ENCODE results near the gene MTPN. TPM values are rescaled to one million over a fixed set of nuclear protein-coding genes. Genes with fewer than 3 reads are reported as not detected.

Gene MTPN
- total RNA-seq, 2 experiments from 2014 or later, result 88.4 to 94.0 TPM

DNA sequence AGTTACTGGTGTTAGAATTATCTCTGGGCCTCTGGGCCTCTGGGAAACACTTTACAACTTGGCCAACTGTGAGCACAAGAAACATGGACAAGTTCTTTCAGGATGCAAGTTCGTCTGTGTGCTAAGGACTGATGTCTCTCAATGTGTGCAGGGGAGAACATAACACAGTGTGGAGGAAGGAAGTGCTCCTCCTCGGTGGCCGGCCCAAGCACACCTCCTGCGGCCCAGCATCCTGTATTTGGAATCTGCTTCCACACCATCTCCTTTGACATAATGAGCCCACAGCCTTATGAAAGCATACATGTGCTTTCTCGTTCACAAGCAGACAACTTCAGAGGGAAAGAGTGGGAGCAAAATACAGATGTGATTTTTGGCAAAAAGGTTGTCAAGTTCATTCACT lies 59.0 kb downstream of the MTPN start:
- no peaks in the 10 kb centered on the region for H3K27me3 ChIP-seq (ENCODE audit: control insufficient read depth in 1 of 2, insufficient read depth in 2 of 2, low read length in 2 of 2)
- no peaks in the 10 kb centered on the region for H3K36me3 ChIP-seq (ENCODE audit: insufficient read depth, low read length)
- Mint-ChIP-seq H3K27me3 (no peaks in the 10 kb centered on the region), H3K27ac (no peak overlapping the region), H3K9me3 (peaks cover 3% of the 10 kb centered on the region), H3K4me3 (no peak overlapping the region), H3K36me3 (ENCODE audit: low read depth) (no peaks in the 10 kb centered on the region), H3K4me1 (ENCODE audit: low read depth) (no peaks in the 10 kb centered on the region)
- H3K4me3 ChIP-seq (ENCODE audit: low read length), result no peak overlapping the region
- DNase-seq, result no peak
- TF ChIP-seq, protein P1, sequence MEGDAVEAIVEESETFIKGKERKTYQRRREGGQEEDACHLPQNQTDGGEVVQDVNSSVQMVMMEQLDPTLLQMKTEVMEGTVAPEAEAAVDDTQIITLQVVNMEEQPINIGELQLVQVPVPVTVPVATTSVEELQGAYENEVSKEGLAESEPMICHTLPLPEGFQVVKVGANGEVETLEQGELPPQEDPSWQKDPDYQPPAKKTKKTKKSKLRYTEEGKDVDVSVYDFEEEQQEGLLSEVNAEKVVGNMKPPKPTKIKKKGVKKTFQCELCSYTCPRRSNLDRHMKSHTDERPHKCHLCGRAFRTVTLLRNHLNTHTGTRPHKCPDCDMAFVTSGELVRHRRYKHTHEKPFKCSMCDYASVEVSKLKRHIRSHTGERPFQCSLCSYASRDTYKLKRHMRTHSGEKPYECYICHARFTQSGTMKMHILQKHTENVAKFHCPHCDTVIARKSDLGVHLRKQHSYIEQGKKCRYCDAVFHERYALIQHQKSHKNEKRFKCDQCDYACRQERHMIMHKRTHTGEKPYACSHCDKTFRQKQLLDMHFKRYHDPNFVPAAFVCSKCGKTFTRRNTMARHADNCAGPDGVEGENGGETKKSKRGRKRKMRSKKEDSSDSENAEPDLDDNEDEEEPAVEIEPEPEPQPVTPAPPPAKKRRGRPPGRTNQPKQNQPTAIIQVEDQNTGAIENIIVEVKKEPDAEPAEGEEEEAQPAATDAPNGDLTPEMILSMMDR (IDR thresholded peaks at IDR 0.05), result no peak
- ATAC-seq (ENCODE audit: poor library complexity), result no peak
- H3K4me1 ChIP-seq (ENCODE audit: insufficient read depth, low read length), result no peaks in the 10 kb centered on the region
- no peaks in the 10 kb centered on the region for H3K9me3 ChIP-seq (ENCODE audit: control insufficient read depth in 1 of 2, insufficient read depth in 1 of 2, low read length in 2 of 2)
- ChIA-PET CTCF (no interaction called here), POLR2A (no interaction called here)
- intact Hi-C loops (cut with DNase I, micrococcal nuclease), result no loop called here
- no peak overlapping the region for H3K27ac ChIP-seq (ENCODE audit: low read depth in 1 of 2, low read length in 2 of 2)

DNA sequence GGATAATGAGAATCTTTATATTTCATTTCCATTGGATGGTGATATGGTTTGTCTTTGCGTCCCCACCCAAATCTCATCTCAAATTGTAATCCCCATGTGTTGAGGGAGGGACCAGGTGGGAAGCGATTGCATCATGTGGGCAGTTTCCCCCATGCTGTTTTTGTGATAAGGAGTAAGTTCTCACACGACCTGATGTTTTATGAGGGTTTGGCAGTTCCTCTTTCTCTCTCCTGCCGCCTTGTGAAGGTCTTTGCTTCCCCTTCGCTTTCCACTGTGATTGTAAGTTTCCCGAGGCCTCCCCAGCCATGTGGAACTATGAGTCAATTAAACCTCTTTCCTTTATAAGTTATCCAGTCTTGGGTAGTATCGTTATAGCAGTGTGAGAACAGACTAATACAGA lies 59.4 kb downstream of the MTPN start:
- Mint-ChIP-seq H3K9me3 (peaks cover 3% of the 10 kb centered on the region), H3K4me3 (no peak overlapping the region), H3K27me3 (no peaks in the 10 kb centered on the region), H3K4me1 (ENCODE audit: low read depth) (no peaks in the 10 kb centered on the region), H3K27ac (no peak overlapping the region), H3K36me3 (ENCODE audit: low read depth) (no peaks in the 10 kb centered on the region)
- ChIA-PET POLR2A (no interaction called here), CTCF (no interaction called here)
- ATAC-seq (ENCODE audit: poor library complexity) (no peak), DNase-seq (no peak)
- Histone ChIP-seq H3K4me1 (ENCODE audit: insufficient read depth, low read length) (no peaks in the 10 kb centered on the region), H3K4me3 (ENCODE audit: low read length) (no peak overlapping the region), H3K27me3 (ENCODE audit: control insufficient read depth in 1 of 2, insufficient read depth in 2 of 2, low read length in 2 of 2) (no peaks in the 10 kb centered on the region), H3K36me3 (ENCODE audit: insufficient read depth, low read length) (no peaks in the 10 kb centered on the region), H3K9me3 (ENCODE audit: control insufficient read depth in 1 of 2, insufficient read depth in 1 of 2, low read length in 2 of 2) (no peaks in the 10 kb centered on the region), H3K27ac (ENCODE audit: low read depth in 1 of 2, low read length in 2 of 2) (no peak overlapping the region)
- TF ChIP-seq, protein P1 (IDR thresholded peaks at IDR 0.05), result no peak
- intact Hi-C loops (cut with DNase I, micrococcal nuclease), result no loop called here

DNA sequence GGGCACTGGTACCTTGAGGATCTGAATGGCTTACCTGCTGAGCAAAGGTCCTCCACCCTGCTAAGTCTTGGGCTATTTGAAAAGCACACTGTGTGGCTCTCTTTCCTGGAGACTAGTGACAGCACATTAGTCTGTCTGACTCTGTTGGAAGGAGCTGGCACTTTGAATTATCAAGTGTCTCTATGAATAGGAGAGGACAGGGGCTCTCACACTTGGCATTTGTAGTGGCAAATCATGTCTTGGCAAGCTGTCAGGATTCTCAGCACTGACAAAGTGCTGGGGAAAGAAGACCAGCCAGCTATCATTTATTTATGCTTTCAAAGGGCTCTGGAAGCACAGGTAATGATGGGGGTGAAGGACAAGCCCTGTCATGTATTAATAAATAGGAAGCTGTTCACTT lies 62.8 kb downstream of the MTPN start:
- no peak overlapping the region for H3K4me3 Mint-ChIP-seq
- CTCF ChIA-PET, result no interaction called here
- TF ChIP-seq, protein P1 (IDR thresholded peaks at IDR 0.05), result no peak
- no peaks in the 10 kb centered on the region for H3K4me1 ChIP-seq (ENCODE audit: insufficient read depth, low read length)
- no peaks in the 10 kb centered on the region for H3K27me3 ChIP-seq (ENCODE audit: control insufficient read depth in 1 of 2, insufficient read depth in 2 of 2, low read length in 2 of 2)
- no peak overlapping the region for H3K27ac ChIP-seq (ENCODE audit: low read depth in 1 of 2, low read length in 2 of 2)
- no peaks in the 10 kb centered on the region for H3K9me3 Mint-ChIP-seq
- no peaks in the 10 kb centered on the region for H3K36me3 ChIP-seq (ENCODE audit: insufficient read depth, low read length)
- no peaks in the 10 kb centered on the region for H3K9me3 ChIP-seq (ENCODE audit: control insufficient read depth in 1 of 2, insufficient read depth in 1 of 2, low read length in 2 of 2)
- no peaks in the 10 kb centered on the region for H3K4me1 Mint-ChIP-seq (ENCODE audit: low read depth)
- no peak overlapping the region for H3K27ac Mint-ChIP-seq
- H3K4me3 ChIP-seq (ENCODE audit: low read length), result no peak overlapping the region
- no peak for DNase-seq
- POLR2A ChIA-PET, result no interaction called here
- no peaks in the 10 kb centered on the region for H3K36me3 Mint-ChIP-seq (ENCODE audit: low read depth)
- no peak for ATAC-seq (ENCODE audit: poor library complexity)
- H3K27me3 Mint-ChIP-seq, result no peaks in the 10 kb centered on the region
- intact Hi-C loops (cut with DNase I, micrococcal nuclease), result no loop called here

All from CD4-positive, alpha-beta T cell (primary cell).